Stomach (tissue), 9 donors: Measurements from ENCODE around the gene FUT9. TPM values are rescaled to one million over a fixed set of nuclear protein-coding genes. Genes with fewer than 3 reads are reported as not detected.

Source experiments
- DNase-seq, 2 donors: peaks; one replicate each; pipeline versions ENCODE4 v3.0.0 to v3.0.0-alpha.2; 2013 to 2019
- H3K27ac ChIP-seq, 5 donors: fragments of 200-600 bp in 4 of 5; sonication (generic) in 4 of 5; one replicate each; pipeline ENCODE4 v1.5.1; 2013 to 2019; ENCODE audit warnings: mild to moderate bottlenecking in 1 of 5, moderate library complexity in 1 of 5
- H3K27me3 ChIP-seq, 3 donors: fragments of 200-600 bp; sonication (generic); one replicate each; pipeline ENCODE4 v1.5.1; 2017 to 2019; ENCODE audit warnings: mixed run types in 1 of 3
- H3K36me3 ChIP-seq, 4 donors: fragments of 200-600 bp; sonication (generic); 1 replicate in 3 of 4; 2 replicates in 1 of 4; pipeline ENCODE4 v1.5.1; 2016 to 2019
- H3K4me1 ChIP-seq, 4 donors: fragments of 200-600 bp; sonication (generic); one replicate each; pipeline ENCODE4 v1.5.1; 2016 to 2019
- H3K4me3 ChIP-seq, 4 donors: fragments of 200-600 bp; sonication (generic) in 3 of 4; one replicate each; pipeline ENCODE4 v1.5.1; 2016 to 2019; ENCODE audit warnings: mild to moderate bottlenecking in 1 of 4
- H3K9me3 ChIP-seq, 4 donors: fragments of 200-600 bp; sonication (generic); one replicate each; pipeline ENCODE4 v1.5.1; 2016 to 2019
- EP300 ChIP-seq: sonication (generic); formaldehyde crosslinking; IDR thresholded peaks from one replicate; pipeline ENCODE4 v1.6.1; 2017; ENCODE audit warnings: antibody characterized with exemption
- POLR2A ChIP-seq, 4 donors: fragments of 450-650 bp; IDR thresholded peaks; one replicate each; pipeline ENCODE4 v1.6.1; 2016; ENCODE audit warnings: antibody characterized with exemption in 4 of 4, control low read depth in 2 of 4, mild to moderate bottlenecking in 1 of 4, moderate library complexity in 1 of 4
- POLR2AphosphoS5 ChIP-seq, 3 donors: sonication (generic); formaldehyde crosslinking; IDR thresholded peaks; one replicate each; pipeline ENCODE4 v1.6.1; 2016; ENCODE audit warnings: antibody characterized with exemption in 3 of 3
- WGBS, 5 donors: extraction: QIAGEN DNeasy Blood & Tissue Kit in 3 of 5; methylation state at CpG; one replicate each; pipeline versions ENCODE4 v1.1.5 to v1.1.7; 2013 to 2018; 5-methylcytosine and 5-hydroxymethylcytosine counted together
- intact Hi-C: fragments of 100-400 bp; cut with DNase I; formaldehyde crosslinking; loops from one replicate; pipeline ENCODE4 v1.15.1; 2023; ENCODE audit warnings: low total_unique reads
- polyA plus RNA-seq, 3 donors: library from polyadenylated mRNA; stranded (reverse); fragments of 200-250 nt; gene quantifications; one replicate each; pipeline ENCODE4 v1.2.3, GENCODE V29; 2013
- total RNA-seq, 5 donors: library from RNA; depleted of rRNA; stranded (reverse); fragments of >200 nt; gene quantifications; one replicate each; pipeline versions ENCODE4 v1.1.0 to v1.2.3, GENCODE V29; 2014 to 2016
- TF ChIP-seq, protein P1 (sequence below), 7 experiments: fragments of 450-650 bp in 4 of 7; fragments of 200-600 bp in 3 of 7; sonication (generic) in 3 of 7; IDR thresholded peaks; one replicate each; pipeline ENCODE4 v1.5.1; 2016 to 2019; ENCODE audit warnings: antibody characterized with exemption in 7 of 7, control low read depth in 2 of 7, mild to moderate bottlenecking in 1 of 7
- donor health status: healthy with polysubstance abuse.
- donor health status: Bipolar disorder and iron deficiency.
- donor health status: healthy.

The FUT9 gene
- total and polyA plus RNA-seq, 8 donors, result under 0.01 to 98.0 (median 2.5) TPM

- Histone ChIP-seq H3K4me1 (no peaks in the 10 kb centered on the region), H3K4me3 (no peak overlapping the region), H3K27me3 (no peaks in the 10 kb centered on the region), H3K36me3 (no peaks in the 10 kb centered on the region), H3K9me3 (peaks cover 0 to 43% (median 8%) of the 10 kb centered on the region in 4 donors), H3K27ac (no peak overlapping the region)
- WGBS, 5 donors, result 92 to 96% (median 94%) methylated on average over 5 of the region's 5 CpGs
- no peak for DNase-seq
- intact Hi-C loops, result no loop called here
- TF ChIP-seq, protein P1, sequence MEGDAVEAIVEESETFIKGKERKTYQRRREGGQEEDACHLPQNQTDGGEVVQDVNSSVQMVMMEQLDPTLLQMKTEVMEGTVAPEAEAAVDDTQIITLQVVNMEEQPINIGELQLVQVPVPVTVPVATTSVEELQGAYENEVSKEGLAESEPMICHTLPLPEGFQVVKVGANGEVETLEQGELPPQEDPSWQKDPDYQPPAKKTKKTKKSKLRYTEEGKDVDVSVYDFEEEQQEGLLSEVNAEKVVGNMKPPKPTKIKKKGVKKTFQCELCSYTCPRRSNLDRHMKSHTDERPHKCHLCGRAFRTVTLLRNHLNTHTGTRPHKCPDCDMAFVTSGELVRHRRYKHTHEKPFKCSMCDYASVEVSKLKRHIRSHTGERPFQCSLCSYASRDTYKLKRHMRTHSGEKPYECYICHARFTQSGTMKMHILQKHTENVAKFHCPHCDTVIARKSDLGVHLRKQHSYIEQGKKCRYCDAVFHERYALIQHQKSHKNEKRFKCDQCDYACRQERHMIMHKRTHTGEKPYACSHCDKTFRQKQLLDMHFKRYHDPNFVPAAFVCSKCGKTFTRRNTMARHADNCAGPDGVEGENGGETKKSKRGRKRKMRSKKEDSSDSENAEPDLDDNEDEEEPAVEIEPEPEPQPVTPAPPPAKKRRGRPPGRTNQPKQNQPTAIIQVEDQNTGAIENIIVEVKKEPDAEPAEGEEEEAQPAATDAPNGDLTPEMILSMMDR (IDR thresholded peaks at IDR 0.05), result no peak
- TF ChIP-seq POLR2AphosphoS5 (IDR thresholded peaks at IDR 0.05) (no peak), POLR2A (IDR thresholded peaks at IDR 0.05) (no peak), EP300 (no peak)
Observed at GRCh38 chr6:95991906-95992305, 23.9 kb upstream of the FUT9 start.

- TF ChIP-seq, protein P1 (IDR thresholded peaks at IDR 0.05), result no peak
- TF ChIP-seq POLR2AphosphoS5 (IDR thresholded peaks at IDR 0.05) (no peak), EP300 (no peak), POLR2A (IDR thresholded peaks at IDR 0.05) (no peak)
- Histone ChIP-seq H3K27me3 (no peaks in the 10 kb centered on the region), H3K36me3 (no peaks in the 10 kb centered on the region), H3K9me3 (peaks cover 0 to 41% (median 9%) of the 10 kb centered on the region in 4 donors), H3K27ac (no peak overlapping the region), H3K4me1 (no peaks in the 10 kb centered on the region), H3K4me3 (no peak overlapping the region)
- WGBS, 5 donors, result 79 to 87% (median 83%) methylated on average over 4 of the region's 4 CpGs
- DNase-seq, result no peak
- intact Hi-C loops, result no loop called here
Observed at GRCh38 chr6:95994151-95994550, 21.6 kb upstream of the FUT9 start.

DNA sequence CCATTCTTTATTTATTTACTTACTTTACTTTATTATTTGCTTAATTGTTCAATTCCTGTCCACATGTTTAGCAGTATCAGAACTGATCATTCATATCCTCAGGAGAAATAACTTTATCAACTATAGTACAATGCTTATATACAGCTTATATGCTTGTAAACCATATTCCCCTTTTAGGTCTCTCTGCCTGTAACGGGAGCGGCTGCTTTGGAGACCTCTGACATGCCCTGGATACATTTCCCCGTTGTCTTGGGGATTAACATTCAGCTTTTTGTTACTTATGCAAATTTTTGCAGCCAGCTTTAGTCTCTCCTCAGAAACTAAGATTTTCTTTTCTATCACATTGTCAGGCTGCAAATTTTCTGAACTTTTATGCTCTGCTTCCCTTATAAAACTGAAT is 17.6 kb upstream of the FUT9 start:
- TF ChIP-seq POLR2A (IDR thresholded peaks at IDR 0.05), result no peak
- no peak for TF ChIP-seq POLR2AphosphoS5 (IDR thresholded peaks at IDR 0.05)
- TF ChIP-seq, protein P1 (IDR thresholded peaks at IDR 0.05), result no peak
- no peak for TF ChIP-seq EP300
- Histone ChIP-seq H3K36me3 (no peaks in the 10 kb centered on the region), H3K4me3 (no peak overlapping the region), H3K27ac (no peak overlapping the region), H3K4me1 (no peaks in the 10 kb centered on the region), H3K27me3 (no peaks in the 10 kb centered on the region), H3K9me3 (peaks cover 0 to 11% (median 5%) of the 10 kb centered on the region in 4 donors)
- intact Hi-C loops, result no loop called here
- DNase-seq, result no peak
- 64 to 76% (median 73%) methylated on average over 3 of the region's 3 CpGs for WGBS, 5 donors

GRCh38 chr6:96001891-96002575 is 13.7 kb upstream of the FUT9 start:
- Histone ChIP-seq H3K4me3 (no peak overlapping the region), H3K36me3 (no peaks in the 10 kb centered on the region), H3K9me3 (peaks cover 0 to 11% (median 5%) of the 10 kb centered on the region in 4 donors), H3K27ac (no peak overlapping the region), H3K27me3 (no peaks in the 10 kb centered on the region), H3K4me1 (peaks cover 0 to under 1% (median 0%) of the 10 kb centered on the region in 4 donors)
- no peak for DNase-seq
- TF ChIP-seq EP300 (no peak), POLR2AphosphoS5 (IDR thresholded peaks at IDR 0.05) (no peak), POLR2A (IDR thresholded peaks at IDR 0.05) (no peak)
- TF ChIP-seq, protein P1 (IDR thresholded peaks at IDR 0.05), result no peak
- WGBS, 5 donors, result 91 to 96% (median 93%) methylated on average over 7 to 8 of the region's 8 CpGs
- intact Hi-C loops, result no loop called here
